Measurements from ENCODE around the gene IL1F10.

Gene IL1F10

DNA sequence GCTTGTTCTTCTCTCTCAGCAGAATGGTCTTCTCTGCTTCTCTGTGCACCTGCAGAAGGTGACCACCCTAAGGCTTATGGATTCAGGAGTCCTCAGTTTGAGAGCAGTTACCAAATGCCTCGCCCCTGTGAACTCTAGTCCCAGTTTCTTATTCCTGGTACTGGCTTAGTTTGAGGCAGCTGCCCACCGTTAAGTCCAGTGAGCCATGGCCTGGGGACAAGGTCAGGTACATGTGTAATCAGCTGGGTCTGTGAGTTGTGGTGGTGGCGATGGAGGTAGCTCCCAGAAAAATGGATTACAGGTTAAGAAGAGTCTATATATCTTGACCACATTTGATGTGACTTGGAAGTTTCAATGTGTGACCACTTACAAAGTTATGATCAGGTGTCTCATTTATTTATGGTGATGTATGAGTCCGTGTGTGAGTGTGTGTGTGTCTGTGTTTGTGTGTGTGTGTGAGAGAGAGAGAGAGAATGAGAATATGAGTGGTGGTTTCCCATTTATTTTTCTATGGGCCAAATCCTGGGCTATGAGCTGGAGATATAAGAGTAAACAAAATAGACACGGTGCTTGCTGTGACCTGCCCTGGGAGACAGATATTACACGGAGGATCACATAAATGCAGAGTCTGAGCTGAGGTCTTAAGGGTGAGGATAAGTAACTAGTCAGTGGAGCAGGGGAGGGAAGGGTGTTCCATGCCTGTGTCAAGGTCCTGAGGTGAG is 46.6 kb downstream of the IL1F10 start:
- DNase-seq: no peak

GRCh38 chr2:113114996-113115395 is 47.2 kb downstream of the IL1F10 start:
- DNase-seq: no peak

DNA sequence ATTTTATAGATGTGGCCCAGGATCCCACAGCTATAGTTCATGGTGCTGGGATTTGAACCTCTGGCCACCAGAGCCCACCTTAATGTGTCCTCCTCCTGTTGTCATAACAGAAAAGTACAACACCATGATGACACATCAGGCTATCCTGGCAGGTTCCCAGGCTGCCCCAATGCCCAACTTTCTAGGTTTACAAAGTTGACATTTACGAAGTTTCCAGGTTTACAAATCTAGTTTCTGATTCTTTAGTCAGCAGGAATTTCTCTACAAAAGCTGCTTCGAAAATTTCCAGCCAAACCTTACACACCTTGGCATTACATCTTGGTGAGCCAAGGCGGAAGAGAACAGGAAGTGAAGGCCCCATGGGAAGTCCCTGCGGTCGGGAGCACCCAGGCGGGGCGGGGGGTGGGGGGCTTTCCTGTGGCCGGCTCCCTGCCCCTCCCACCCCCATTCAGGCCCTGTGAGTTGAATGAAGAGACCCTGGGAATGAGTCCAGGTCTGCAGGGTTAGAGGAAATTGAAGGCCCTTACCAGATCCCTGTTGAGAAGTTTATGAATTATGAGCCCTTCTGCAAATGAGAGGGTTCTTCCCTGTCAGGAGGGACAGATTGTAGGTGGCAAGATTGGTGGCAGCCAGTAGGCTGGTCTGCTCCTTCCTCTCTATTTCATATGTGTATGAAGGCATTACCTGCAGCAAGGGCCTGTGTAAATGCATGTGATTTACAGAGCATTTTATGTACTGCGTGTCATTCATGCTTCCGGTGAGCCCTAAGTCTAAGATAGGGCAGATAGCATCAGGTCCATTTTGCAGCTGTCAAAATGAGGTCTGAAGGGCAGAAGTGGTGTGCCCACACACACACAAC is 48.6 kb downstream of the IL1F10 start:
- DNase-seq: no peak

GRCh38 chr2:113117541-113118262 is 49.9 kb downstream of the IL1F10 start:
- DNase-seq: no peak

DNA sequence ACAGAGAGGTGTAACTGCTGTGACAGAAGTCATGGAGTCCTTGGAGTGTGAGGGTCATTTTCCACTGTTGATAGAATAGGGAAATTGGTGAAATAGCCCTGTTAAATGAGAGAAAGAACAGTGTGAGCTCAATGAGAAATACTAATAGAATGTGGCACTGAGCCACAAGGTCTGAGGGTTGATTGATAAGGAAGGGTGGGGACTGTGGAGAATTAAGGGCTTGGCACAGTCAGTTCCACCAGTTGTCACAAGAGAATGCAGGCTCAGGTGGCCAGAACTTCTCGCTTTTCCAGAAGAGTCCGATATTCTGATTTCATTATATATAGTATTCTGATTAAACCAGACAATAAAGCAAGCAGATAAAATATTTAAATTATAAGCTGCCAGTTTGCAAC is 50.5 kb downstream of the IL1F10 start:
- no peak for DNase-seq

DNA sequence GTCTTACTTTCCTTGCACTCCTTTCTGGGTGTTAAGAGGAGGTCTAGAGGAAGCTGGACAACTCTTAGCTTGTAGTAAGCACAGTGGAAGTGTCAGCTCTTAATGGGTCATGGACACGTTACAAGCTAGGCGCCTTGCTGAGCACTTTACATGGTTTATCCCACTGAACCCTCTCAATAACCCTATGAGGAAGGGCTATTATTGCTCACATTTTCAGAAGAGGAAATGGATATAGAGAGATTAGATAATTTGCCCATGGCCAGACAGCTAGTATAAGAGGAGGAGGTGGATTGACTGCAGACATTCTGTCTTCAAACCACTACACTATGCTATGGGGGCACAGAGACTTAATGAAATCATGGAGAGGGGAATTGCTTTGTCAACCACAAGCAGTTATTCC is 51.3 kb downstream of the IL1F10 start:
- DNase-seq: no peak

GRCh38 chr2:113120861-113121260 is 53.1 kb downstream of the IL1F10 start:
- no peak for DNase-seq

GRCh38 chr2:113122364-113122763 is 54.6 kb downstream of the IL1F10 start:
- no peak for DNase-seq

DNA sequence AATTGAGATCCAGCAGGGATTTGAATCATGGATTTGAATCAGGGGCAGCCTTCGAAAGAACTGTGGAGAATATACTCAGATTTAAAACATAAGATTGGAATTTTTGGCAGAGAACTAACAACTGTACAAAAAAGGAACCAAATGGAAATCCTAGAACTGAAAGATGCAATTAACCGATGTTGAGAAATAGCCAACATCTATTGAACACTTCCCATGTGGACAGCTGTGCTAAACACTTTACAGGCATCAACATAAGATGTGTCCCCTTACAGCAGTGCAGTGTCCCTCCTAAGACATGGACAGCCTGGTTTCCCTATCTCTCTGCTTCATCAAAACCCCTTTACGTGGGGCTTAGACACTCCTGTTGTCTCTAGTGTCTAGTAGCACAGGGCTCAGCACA is 56.0 kb downstream of the IL1F10 start:
- no peak for DNase-seq

DNA sequence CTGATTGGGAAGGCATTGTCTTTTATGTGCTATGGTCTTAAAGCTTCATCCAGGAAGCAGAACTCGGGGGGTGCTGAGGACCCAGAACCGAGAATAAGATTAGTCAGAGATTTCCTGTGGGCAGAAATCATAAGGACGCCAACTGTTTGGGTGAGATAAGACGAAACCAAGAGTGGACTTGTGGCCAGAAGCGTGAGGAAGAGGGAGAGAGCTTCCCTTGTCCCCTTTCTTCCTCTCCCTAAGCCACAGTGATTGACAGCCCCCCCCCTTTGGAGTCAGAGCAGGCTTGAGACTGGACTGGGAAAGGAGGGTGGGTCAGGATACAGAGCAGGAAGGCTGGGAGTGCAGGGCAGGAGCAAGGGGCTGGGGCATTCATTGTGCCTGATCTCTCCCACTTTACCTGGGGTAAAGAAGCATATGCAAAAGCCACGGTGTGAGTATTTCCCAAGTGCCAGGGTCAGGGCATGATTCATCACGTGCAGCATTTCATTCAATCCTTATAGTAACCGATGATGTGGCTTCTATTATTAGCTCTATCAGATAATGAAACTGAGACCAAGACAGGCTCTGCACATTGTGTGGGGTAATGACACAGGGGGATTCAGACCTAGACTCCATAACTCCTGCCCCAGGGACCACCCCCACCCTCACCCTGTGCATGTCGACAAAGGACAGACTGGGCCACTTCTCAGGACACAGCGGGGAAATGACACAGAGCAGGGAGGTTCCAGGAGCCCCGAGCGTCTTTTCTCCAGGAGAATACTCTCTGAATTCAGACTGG is 56.6 kb downstream of the IL1F10 start:
- DNase-seq: no peak
